ENCODE data around the gene SEMG2.

GRCh38 chr20:45248609-45249008, 27.4 kb downstream of the SEMG2 start:
- TF ChIP-seq CTCF (IDR thresholded peaks at IDR 0.05; ENCODE audit: low read length) = no peak
- no peak for TF ChIP-seq EZH2 (optimal IDR thresholded peaks at IDR 0.05; ENCODE audit: low read depth, low read length)

Data from MM.1S (cell line).